HG03521 (cell line): Measurements from ENCODE around the gene NR1D1.

ENCODE experiments used
- ATAC-seq: cut with Tn5 transposase; IDR thresholded peaks from one replicate; pipeline ENCODE4 v1.9.1; 2021; ENCODE audit warnings: mild to moderate bottlenecking, moderate library complexity; ENCODE audit not compliant: unreplicated experiment

The NR1D1 gene

DNA sequence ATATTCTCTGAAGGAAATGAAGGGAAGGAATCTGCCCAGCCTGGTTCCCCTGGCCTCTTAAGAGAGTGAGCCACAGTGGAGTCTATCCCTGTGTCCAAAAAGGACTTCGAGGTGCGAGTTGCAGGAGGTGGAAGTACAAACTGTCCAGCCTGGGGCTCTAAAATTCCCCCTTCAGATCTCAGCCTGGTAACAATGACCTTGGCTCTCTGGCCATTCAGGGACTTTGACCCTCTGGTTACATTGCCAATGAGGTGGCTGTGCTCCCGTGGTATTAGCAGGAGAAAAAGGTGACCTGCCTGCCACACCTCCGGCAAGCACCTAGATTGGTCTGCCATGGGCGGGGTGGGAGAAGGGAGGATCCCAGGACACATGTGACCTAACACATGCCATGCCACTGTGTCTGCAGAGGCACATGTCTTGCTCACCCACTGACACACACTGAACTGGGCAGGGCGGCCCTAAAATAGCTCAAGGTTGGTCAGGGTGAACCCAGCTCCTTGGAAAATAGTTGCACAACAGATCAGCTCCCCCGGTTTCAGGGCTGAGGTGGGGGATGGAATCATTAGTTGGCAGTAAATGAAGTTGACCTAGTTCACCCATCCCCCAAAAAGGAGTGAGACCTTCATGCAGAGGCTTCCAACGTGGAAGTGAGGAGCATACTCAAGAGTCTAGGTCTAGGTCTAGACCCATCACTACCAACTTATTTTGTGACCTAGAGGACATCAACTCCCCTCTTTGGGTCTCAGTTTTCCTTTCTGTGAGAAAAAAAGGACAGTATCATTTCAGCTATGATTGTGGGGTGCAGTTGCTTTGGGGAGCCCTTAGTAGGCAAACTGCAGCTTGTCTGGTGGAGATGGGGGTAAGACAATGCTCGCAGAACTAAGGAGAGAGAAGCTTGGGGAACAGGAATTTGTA, 2.2 kb downstream of the NR1D1 start:
- ATAC-seq: no peak

- ATAC-seq: no peak
Measured at GRCh38 chr17:40097087-40097486, 3.3 kb downstream of the NR1D1 start.

DNA sequence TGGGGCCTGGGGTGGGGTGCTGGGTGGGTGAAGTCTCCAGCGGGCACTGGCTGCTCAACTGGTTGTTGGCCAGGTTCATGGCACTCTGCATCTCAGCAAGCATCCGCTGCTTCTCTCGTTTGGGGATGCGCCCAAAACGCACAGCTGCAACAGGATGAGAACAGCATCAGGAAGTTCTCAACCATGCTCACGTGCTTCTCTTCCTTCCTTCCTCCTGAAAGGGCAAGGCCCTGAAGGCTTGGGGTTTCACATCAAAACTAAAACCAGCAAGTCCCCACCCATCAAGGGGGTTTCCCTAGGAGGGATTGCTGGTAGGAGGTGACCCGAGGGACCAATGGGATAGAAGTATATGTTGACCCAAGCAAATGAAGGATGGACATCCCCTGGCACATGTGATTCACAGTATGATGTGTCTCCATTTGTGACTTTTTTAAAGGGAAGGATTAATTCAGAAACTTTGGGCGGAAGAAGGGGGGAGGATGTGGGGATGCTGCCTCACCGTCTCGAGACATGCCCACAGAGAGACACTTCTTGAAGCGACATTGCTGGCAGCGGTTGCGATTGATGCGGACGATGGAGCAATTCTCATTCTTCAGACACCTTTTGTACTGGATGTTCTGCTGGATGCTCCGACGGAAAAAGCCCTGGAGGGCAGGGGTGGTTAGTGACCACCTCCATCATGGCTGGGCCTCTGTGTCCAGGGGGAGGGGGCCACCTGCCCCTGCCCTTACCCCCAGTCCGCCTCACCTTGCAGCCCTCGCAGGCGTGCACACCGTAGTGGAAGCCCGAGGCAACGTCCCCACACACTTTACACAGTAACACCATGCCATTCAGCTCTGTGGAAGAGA, 4.2 kb downstream of the NR1D1 start:
- ATAC-seq: peak; percentile 38

DNA sequence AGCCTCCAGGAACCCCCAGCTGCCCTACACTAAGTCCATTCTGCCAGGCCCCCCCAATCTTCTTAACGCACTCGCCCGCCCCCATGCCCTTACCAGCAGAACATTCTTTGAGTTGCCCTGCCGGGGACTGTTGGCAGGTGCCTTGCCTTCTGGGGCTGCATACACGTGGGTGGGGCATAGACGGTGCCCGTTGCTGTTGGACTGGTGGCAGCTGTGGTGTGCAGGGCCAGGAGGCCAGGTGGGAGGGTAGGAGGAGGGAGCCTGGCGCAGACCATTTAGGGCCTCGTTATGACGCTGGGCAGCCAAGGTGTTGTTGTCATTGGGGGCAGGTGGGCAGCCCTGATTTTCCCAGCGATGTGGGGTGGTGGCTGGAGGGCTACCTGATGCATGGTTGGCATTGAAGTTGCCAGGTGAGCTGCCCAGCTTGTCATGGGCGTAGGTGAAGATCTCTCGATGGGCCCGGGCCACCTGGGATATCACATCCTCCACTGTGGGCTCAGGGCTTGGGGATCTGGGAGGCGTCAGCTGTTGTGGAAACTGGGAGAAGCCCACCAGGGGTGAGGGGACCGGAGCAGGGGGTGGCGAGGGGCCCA, 4.9 kb downstream of the NR1D1 start:
- ATAC-seq: no peak

DNA sequence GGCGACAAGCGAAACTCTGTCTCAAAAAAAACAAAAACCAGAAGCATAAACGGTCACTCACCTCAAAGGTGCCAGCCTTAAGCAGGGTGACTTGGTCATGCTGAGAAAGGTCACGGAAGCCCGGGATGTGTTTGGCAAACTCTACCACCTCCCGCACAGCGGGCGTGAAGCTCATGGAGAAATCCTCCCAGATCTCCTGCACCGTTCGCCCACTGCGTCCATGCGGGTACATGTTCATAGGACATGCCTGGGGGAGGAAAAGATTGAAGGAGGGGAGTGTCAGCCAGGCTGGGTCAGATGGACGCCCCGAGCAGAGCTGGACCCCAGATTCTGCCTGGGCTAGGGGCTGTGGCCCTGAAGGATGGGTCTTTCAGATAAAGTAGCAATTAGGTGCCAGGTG, 5.5 kb downstream of the NR1D1 start:
- no peak for ATAC-seq

DNA sequence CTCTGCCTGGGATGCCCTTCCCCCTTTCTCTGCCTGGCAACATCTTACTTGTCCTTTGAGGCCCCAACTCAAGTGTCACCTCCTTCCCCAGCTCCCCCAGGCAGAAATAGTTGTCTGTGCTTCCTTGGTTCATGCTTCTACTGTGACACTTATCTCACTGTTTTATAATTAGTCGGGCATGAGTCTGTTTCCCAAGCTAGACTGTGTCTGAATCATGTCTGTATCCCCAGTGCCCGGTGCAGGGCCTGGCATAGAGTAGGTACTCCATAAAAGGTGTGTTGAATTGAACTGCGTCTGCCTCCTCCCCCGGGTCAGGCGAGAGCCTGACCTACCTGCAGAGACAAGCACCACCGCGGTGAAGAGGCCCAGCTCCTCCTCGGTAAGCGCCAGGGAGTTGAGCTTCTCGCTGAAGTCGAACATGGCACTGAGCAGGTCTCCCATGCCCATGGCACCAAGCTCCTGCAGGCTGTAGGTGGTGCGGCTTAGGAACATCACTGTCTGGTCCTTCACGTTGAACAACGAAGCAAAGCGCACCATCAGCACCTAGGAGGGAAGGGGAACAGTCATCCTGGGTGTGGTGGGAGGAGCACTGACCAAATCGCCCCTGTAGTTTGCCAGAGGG, 6.7 kb downstream of the NR1D1 start:
- no peak for ATAC-seq

- ATAC-seq: no peak
Measured at GRCh38 chr17:40093005-40093579, 7.3 kb downstream of the NR1D1 start.

DNA sequence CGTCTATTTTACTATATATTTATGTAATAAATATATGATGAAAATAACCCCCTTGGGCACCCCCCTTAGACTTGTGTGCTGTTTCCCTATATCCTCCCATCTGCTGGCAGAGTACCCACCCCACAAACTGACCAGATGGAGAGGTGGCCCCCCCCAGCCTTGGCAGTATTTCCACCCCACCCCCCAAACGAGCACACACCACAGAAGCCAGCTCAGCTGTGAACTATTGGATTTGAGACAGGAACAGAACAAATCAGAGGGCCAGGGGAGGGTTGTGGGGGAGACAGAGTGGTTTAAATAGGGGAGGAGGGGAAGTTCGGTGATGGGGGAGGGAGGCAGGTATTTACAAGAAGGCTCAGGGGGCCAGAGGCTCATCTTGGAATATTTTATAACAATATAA, 7.8 kb downstream of the NR1D1 start:
- no peak for ATAC-seq

- no peak for ATAC-seq
Measured at GRCh38 chr17:40091691-40092397, 8.5 kb downstream of the NR1D1 start.

- ATAC-seq: no peak
Measured at GRCh38 chr17:40090237-40091119, 9.9 kb downstream of the NR1D1 start.

DNA sequence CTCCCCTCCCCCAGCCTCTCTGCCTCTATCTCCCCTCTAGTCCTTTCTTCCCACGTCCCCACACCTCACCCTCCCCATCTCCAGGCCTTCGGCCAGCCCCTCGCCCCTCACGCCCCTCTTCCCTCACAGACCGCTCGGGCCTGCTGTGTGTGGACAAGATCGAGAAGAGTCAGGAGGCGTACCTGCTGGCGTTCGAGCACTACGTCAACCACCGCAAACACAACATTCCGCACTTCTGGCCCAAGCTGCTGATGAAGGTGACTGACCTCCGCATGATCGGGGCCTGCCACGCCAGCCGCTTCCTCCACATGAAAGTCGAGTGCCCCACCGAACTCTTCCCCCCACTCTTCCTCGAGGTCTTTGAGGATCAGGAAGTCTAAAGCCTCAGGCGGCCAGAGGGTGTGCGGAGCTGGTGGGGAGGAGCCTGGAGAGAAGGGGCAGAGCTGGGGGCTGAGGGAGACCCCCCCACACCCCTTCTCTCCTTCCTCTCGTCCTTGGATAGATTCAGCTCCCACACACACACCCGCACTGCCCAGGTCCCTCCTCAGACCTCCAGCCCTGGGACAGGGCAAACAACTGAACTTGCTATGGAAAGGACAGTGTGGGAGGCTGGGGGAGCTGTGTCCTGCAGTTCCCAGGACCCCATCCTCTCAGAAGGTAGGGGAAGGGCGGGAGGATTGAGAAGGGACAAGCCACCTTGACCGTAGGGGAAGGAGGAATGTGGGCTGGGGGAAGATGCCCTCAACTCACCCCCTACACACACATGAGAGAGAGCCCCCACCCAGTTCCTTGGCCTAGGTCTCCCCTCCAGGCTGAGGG, 11.1 kb downstream of the NR1D1 start:
- ATAC-seq: no peak

DNA sequence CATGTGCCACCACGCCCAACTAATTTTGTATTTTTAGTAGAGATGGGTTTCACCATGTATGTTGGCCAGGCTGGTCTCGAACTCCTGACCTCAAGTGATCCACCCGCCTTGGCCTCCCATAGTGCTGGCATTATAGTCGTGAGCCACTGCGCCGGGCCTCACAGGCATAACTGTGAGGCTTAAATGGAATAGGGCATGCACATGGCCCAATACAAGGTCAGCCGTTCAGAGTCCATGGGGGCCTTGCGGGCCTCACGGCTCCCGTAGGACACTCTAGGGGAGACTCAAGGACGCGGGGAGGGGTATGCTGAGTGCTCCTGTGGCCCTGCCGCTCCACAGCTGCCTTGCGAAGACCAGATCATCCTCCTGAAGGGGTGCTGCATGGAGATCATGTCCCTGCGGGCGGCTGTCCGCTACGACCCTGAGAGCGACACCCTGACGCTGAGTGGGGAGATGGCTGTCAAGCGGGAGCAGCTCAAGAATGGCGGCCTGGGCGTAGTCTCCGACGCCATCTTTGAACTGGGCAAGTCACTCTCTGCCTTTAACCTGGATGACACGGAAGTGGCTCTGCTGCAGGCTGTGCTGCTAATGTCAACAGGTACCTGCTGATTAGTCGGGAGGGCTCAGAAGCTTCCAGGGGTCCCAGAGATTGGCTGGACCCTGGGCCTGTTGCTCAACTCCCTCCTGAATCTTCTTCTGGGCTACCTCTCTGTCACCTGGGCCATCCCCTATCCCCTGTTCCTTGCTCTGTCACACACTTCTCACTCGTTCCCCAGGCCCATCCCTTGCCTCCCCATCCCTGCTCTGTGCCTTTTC, 12.3 kb downstream of the NR1D1 start:
- ATAC-seq: no peak

- ATAC-seq: no peak
Measured at GRCh38 chr17:40087049-40087794, 13.2 kb downstream of the NR1D1 start.

GRCh38 chr17:40086150-40087044, 14.0 kb downstream of the NR1D1 start:
- ATAC-seq: no peak

DNA sequence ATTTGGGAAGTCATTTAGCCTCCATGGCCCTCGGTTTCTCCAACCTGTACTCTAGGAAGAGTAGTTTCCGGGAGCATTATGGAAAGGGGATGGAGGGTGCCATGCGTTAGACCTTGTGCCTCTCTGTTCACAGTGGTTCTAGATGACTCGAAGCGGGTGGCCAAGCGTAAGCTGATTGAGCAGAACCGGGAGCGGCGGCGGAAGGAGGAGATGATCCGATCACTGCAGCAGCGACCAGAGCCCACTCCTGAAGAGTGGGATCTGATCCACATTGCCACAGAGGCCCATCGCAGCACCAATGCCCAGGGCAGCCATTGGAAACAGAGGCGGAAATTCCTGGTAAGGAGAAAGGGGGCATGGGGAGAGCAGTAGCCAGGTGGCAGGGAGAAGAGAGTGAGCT, 15.9 kb downstream of the NR1D1 start:
- ATAC-seq: no peak

GRCh38 chr17:40079545-40079944, 20.8 kb downstream of the NR1D1 start:
- ATAC-seq: no peak
